Coronary artery (tissue), 2 donors: Measurements from ENCODE around the gene IFNAR2.
A peak's percentile ranks its signal among the peaks of the same experiment; 100 is the strongest.

Experiments used
- DNase-seq: peaks from one replicate; pipeline ENCODE4 v3.0.0-alpha.2; 2017; ENCODE audit warnings: low spot score
- H3K27ac ChIP-seq, 2 donors: fragments of 200-600 bp; sonication (generic); one replicate each; pipeline ENCODE4 v1.5.1; 2016 to 2019
- H3K4me3 ChIP-seq: fragments of 200-600 bp; sonication (generic); 2 replicates; pipeline ENCODE4 v1.5.1; 2016; ENCODE audit warnings: mild to moderate bottlenecking, moderate library complexity
- TF ChIP-seq, protein P1 (sequence below): fragments of 200-600 bp; sonication (generic); IDR thresholded peaks from one replicate; pipeline ENCODE4 v1.5.1; 2019; ENCODE audit warnings: antibody characterized with exemption

IFNAR2 gene

DNA sequence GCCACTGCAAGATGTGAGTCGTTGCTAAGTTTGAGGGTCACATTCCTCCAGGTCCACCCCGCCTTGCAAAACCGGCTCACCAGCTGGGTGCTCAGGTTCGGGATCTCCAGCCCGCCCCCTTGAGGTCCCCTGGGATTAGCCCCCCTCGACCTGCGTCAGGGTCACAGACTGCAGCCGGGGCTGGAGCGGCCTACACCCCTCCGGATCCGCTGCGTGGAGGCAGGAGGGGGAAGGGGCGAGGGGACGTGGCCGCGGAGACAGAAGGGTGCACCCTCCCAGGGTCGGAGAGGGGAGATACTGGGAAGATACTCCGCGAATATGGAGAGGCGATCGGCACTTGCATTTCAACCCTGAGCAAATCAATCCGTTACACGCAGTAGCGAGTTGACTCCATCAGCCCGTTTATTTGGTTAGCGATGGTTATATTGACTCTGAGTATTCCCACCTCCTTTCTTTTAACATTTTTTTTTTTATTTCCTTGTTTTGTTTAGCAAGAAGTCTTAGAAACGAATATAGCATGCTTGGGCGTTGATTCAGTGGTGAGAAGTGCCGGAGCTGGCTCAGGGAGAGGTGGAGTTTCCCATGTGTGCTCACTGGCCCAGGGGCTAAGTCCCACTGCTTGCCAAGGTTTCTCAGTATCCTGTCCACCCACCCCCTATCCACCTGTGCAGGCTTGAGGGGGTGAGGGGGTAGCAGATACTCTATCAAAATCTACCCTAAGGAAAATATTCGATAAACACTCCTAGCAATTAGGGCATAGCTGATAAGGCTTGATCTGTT lies 997 bp downstream of the IFNAR2 start:
- peak; percentile 77 for DNase-seq
- TF ChIP-seq, protein P1, sequence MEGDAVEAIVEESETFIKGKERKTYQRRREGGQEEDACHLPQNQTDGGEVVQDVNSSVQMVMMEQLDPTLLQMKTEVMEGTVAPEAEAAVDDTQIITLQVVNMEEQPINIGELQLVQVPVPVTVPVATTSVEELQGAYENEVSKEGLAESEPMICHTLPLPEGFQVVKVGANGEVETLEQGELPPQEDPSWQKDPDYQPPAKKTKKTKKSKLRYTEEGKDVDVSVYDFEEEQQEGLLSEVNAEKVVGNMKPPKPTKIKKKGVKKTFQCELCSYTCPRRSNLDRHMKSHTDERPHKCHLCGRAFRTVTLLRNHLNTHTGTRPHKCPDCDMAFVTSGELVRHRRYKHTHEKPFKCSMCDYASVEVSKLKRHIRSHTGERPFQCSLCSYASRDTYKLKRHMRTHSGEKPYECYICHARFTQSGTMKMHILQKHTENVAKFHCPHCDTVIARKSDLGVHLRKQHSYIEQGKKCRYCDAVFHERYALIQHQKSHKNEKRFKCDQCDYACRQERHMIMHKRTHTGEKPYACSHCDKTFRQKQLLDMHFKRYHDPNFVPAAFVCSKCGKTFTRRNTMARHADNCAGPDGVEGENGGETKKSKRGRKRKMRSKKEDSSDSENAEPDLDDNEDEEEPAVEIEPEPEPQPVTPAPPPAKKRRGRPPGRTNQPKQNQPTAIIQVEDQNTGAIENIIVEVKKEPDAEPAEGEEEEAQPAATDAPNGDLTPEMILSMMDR, result no peak
- Histone ChIP-seq H3K4me3 (peak overlapping the region; percentile 86), H3K27ac (peak overlapping the region; percentile 87 to 92)

DNA sequence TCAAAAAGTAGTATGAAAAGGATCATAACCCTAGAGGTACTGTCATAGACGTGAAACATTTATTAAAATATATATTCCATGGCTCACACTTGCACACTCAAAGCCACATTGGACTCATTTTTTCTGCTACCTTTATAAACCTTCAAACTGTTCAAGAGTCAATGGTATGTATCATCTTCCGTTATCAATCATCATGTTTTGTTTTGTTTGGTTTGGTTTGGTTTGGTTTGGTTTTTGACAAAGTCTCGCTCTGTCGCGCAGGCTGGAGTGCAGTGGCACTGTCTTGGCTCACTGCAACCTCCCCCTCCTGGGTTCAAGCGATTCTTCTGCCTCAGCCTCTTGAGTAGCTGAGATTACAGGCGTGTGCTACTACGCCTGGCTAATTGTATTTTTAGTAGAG lies 1.8 kb downstream of the IFNAR2 start:
- Histone ChIP-seq H3K4me3 (peak overlapping the region; percentile 86), H3K27ac (peak overlapping the region in 1 of 2 donors; percentile 28)
- DNase-seq, result no peak
- TF ChIP-seq, protein P1, result no peak

DNA sequence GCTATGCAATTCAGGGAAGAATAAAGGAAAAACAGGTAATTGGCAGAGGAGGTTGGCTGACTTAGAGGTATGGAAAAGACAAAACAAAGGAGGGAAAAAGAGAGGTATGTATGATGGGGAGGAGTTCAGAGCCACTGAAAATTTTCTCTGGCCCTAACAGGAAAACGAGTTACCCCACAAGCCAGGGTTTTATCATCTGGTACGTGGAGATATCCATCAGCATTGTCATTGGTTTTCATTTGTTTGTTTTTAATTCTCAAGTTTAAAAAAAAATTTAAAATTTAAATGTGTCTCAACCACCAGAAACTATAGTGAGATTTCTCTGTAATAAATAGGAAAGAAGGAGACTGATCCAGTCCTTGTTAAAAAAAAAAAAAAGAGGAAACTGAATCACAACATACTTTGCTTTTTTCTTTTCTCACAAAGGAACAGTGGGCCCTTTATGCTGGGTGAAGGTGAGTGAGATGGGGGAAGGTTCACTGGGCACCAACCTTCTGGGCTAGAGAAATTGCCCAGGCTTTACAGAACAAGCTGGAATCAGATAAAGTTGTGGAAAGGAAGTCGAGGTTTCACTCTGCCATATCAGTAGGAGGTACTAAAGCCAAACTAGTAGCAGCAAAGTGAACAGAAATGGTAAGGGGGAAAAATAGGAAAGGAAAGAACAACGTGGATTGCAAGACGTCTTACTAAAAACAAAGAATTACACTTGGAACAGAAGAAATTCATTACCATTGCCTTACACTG lies 2.7 kb downstream of the IFNAR2 start:
- DNase-seq, result no peak
- peak overlapping the region in 1 of 2 donors; percentile 18 for H3K27ac ChIP-seq
- H3K4me3 ChIP-seq, result peak overlapping the region; percentile 86
- TF ChIP-seq, protein P1, result no peak

DNA sequence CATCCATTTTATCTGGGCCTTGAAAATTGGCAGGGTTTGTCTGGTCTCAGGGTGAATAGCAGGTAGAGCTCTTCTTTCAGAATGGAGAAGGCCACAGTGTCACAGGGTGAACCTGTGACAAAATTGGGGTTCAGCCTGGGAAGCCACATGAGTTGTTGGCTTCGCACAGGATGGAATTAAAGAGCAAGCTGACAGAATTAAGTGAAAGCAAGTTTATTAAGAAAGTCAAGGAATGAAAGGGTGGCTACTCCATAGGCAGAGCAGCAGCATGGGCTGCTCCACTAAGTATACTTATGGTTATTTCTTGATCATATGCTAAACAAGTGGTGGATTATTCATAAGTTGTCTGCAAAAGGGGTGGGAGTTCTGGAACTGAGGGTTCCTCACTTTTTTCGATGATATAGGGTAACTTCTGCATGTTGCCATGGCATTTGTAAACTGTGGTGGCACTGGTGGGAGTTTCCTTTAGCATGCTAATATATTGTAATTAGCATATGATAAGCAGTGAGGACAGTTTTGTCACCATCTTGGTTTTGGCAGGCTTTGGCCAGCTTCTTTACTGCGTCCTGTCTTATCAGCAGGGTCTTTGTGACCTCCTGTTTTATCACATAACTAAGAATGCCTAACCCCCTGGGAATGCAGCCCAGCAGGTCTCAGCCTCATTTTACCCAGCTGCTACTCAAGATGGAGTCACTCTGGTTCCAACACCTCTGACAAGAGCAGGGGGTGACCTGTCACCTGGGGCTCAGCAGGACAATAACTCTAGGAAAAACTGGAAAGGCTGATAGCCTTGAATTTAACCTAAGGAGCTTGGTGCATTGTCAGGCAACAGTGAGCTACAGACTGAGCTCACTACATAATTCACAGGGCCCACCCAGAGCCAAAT lies 5.1 kb downstream of the IFNAR2 start:
- TF ChIP-seq, protein P1, result no peak
- H3K4me3 ChIP-seq, result no peak overlapping the region
- no peak overlapping the region for H3K27ac ChIP-seq
- no peak for DNase-seq

DNA sequence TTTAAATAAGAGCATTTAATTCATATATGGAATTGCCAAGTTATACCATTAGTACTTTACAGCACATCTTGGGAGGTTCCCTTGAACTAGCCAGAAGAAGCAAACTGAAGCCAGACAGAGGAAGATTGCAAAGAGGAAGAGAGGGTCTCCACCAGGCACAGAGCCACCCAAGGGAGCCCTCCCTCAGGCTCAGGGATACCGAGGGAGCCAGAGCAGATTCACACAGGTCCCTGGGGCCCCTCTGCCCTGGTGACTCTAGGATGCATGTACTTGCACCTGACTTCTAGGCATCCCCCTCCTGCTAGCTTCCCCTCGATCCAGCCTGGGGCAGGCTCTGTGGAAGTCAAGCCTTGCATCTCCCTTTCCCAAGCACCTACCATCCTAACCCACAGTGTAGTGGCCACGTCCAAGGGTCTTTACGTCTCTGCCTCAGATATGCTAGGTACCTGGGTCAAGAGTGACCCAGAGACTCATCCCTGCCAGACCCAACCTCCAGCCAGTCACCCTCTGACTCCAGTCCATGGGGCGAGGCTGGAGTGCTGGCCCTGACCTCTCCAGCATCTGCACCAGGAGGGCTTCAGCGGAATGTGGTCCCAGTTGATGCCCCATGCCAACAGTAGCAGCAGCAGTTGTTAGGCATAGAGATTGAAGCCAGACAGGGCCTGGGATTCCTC lies 6.4 kb downstream of the IFNAR2 start:
- TF ChIP-seq, protein P1, result no peak
- Histone ChIP-seq H3K4me3 (no peak overlapping the region), H3K27ac (no peak overlapping the region)
- DNase-seq, result no peak

DNA sequence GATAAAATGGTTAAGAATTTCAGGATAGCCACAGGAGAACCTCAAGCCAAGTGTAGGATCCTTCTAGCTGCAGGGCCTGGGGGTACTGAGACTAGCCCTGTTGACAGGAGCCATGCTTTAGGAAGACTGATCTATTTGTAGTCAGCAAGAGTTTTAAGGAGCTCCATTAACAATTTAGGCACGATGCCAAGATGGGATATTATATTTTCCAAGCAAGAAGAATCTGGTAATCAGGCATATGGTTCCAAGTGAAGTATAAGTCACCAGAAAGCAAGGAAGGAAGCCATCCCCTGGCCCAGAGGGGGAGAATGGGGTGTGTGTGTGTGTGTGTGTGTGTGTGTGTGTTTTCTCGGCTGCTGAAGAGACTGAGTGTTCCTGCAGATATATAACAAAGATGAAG lies 7.0 kb downstream of the IFNAR2 start:
- TF ChIP-seq, protein P1, result no peak
- Histone ChIP-seq H3K4me3 (no peak overlapping the region), H3K27ac (no peak overlapping the region)
- DNase-seq, result no peak
